CD4-positive, alpha-beta T cell (primary cell): ENCODE measurements around the gene P2RX2. TPM values are rescaled to one million over a fixed set of nuclear protein-coding genes. Genes with fewer than 3 reads are reported as not detected.

ENCODE experiments used
- ATAC-seq: fragments of 200-7000 bp; cut with Tn5 transposase; one replicate; pipeline ENCODE4 v1.10.0; 2022; ENCODE audit warnings: mild to moderate bottlenecking; ENCODE audit not compliant: poor library complexity
- CTCF ChIA-PET: fragments of 350-600 bp; sonication (Branson Sonifier 250); formaldehyde crosslinking; loops from one replicate; lab custom pipeline; 2021; ENCODE audit warnings: antibody characterized with exemption, inconsistent platforms; lab: Charles Lee
- POLR2A ChIA-PET: fragments of 350-600 bp; sonication (Branson Sonifier 250); formaldehyde crosslinking; loops from one replicate; lab custom pipeline; 2021; ENCODE audit warnings: antibody characterized with exemption, inconsistent platforms; lab: Charles Lee
- DNase-seq, 14 experiments: peaks; one replicate each; pipeline ENCODE4 v3.0.0-alpha.2; 2013 to 2020; ENCODE audit warnings: mixed read lengths in 2 of 14
- H3K27ac ChIP-seq, 2 donors: one replicate each; pipeline versions ENCODE4 v1.5.1 to v1.7.0; 2013; ENCODE audit warnings: low read length in 2 of 2, low read depth in 1 of 2, mild to moderate bottlenecking in 1 of 2
- H3K27me3 ChIP-seq, 2 experiments: 1 replicate in 1 of 2; 2 replicates in 1 of 2; pipeline versions ENCODE4 v1.6.1 to v1.7.0; 2013; ENCODE audit warnings: low read length in 2 of 2, control low read depth in 1 of 2, mild to moderate bottlenecking in 1 of 2, moderate library complexity in 1 of 2; ENCODE audit not compliant: insufficient read depth in 2 of 2, control insufficient read depth in 1 of 2
- H3K36me3 ChIP-seq: one replicate; pipeline ENCODE4 v1.6.1; 2013; ENCODE audit warnings: low read length, control low read depth; ENCODE audit not compliant: insufficient read depth
- H3K4me1 ChIP-seq: one replicate; pipeline ENCODE4 v1.6.1; 2013; ENCODE audit warnings: low read length, control low read depth; ENCODE audit not compliant: insufficient read depth
- H3K4me3 ChIP-seq: one replicate; pipeline ENCODE4 v1.5.1; 2013; ENCODE audit warnings: mild to moderate bottlenecking, low read length, moderate library complexity
- H3K9me3 ChIP-seq, 2 experiments: 1 replicate in 1 of 2; 2 replicates in 1 of 2; pipeline versions ENCODE4 v1.6.1 to v1.7.0; 2013; ENCODE audit warnings: low read length in 2 of 2, mild to moderate bottlenecking in 2 of 2, control low read depth in 1 of 2, moderate library complexity in 1 of 2; ENCODE audit not compliant: control insufficient read depth in 1 of 2, insufficient read depth in 1 of 2
- H3K27ac Mint-ChIP-seq: one replicate; pipeline ENCODE4 v1.8.0; 2020; ENCODE audit warnings: mixed read lengths
- H3K27me3 Mint-ChIP-seq: one replicate; pipeline ENCODE4 v1.8.0; 2021; ENCODE audit warnings: mixed read lengths
- H3K36me3 Mint-ChIP-seq: one replicate; pipeline ENCODE4 v1.8.0; 2021; ENCODE audit warnings: low read depth, mixed read lengths
- H3K4me1 Mint-ChIP-seq: one replicate; pipeline ENCODE4 v1.8.0; 2021; ENCODE audit warnings: low read depth, mixed read lengths
- H3K4me3 Mint-ChIP-seq: one replicate; pipeline ENCODE4 v1.8.0; 2020; ENCODE audit warnings: mild to moderate bottlenecking, mixed read lengths
- H3K9me3 Mint-ChIP-seq: one replicate; pipeline ENCODE4 v1.8.0; 2020; ENCODE audit warnings: mixed read lengths
- CTCF ChIP-seq: fragments of 200-600 bp; IDR thresholded peaks from one replicate; pipeline ENCODE4 v1.8.0; 2022; ENCODE audit warnings: antibody characterized with exemption, mild to moderate bottlenecking
- intact Hi-C, 2 experiments: fragments of 100-400 bp; cut with DNase I in 1 of 2; cut with micrococcal nuclease in 1 of 2; formaldehyde crosslinking; loops; one replicate each; pipeline versions ENCODE4 v1.15.1 to v1.9.0; 2023 to 2025; cut with DNase I, micrococcal nuclease
- total RNA-seq, 174 experiments: library from RNA in 2 of 174; stranded (reverse) in 2 of 174; gene quantifications; one replicate each; pipeline ENCODE4 v1.2.3 and lab custom pipeline; 2021 to 2026

Gene P2RX2
- total RNA-seq, 2 experiments from 2014 or later = not detected

- intact Hi-C loops = no loop called here
- Mint-ChIP-seq H3K27ac (no peak overlapping the region), H3K9me3 (no peaks in the 10 kb centered on the region), H3K4me1 (no peaks in the 10 kb centered on the region), H3K4me3 (no peak overlapping the region), H3K27me3 (no peaks in the 10 kb centered on the region), H3K36me3 (peaks cover 28% of the 10 kb centered on the region)
- H3K27ac ChIP-seq = no peak overlapping the region
- H3K27me3 ChIP-seq = no peaks in the 10 kb centered on the region
- no peak overlapping the region for H3K4me3 ChIP-seq
- TF ChIP-seq CTCF = no peak
- H3K4me1 ChIP-seq = no peaks in the 10 kb centered on the region
- H3K9me3 ChIP-seq = peaks cover 0 to 5% of the 10 kb centered on the region in 2 experiments
- DNase-seq = no peak
- ATAC-seq = no peak
- peaks cover 10% of the 10 kb centered on the region for H3K36me3 ChIP-seq
- ChIA-PET CTCF (no interaction called here), POLR2A (no interaction called here)
Measured at GRCh38 chr12:132582582-132583410, 35.8 kb upstream of the P2RX2 start.

GRCh38 chr12:132583411-132583710 is 35.2 kb upstream of the P2RX2 start:
- no peaks in the 10 kb centered on the region for H3K4me1 Mint-ChIP-seq
- no peaks in the 10 kb centered on the region for H3K9me3 Mint-ChIP-seq
- no peak overlapping the region for H3K27ac ChIP-seq
- ATAC-seq (no peak), DNase-seq (no peak)
- ChIA-PET POLR2A (no interaction called here), CTCF (no interaction called here)
- peaks cover 0 to 6% of the 10 kb centered on the region in 2 experiments for H3K9me3 ChIP-seq
- peaks cover 24% of the 10 kb centered on the region for H3K36me3 Mint-ChIP-seq
- intact Hi-C loops = no loop called here
- TF ChIP-seq CTCF = no peak
- no peaks in the 10 kb centered on the region for H3K4me1 ChIP-seq
- H3K4me3 Mint-ChIP-seq = no peak overlapping the region
- no peak overlapping the region for H3K27ac Mint-ChIP-seq
- no peaks in the 10 kb centered on the region for H3K27me3 ChIP-seq
- no peaks in the 10 kb centered on the region for H3K27me3 Mint-ChIP-seq
- peaks cover 8% of the 10 kb centered on the region for H3K36me3 ChIP-seq
- no peak overlapping the region for H3K4me3 ChIP-seq

GRCh38 chr12:132583736-132584135 is 34.8 kb upstream of the P2RX2 start:
- Histone ChIP-seq H3K27me3 (no peaks in the 10 kb centered on the region), H3K4me1 (no peaks in the 10 kb centered on the region), H3K9me3 (peaks cover 0 to 10% of the 10 kb centered on the region in 2 experiments), H3K36me3 (peaks cover 8% of the 10 kb centered on the region), H3K4me3 (no peak overlapping the region), H3K27ac (no peak overlapping the region)
- CTCF ChIA-PET = no interaction called here
- ATAC-seq = no peak
- no peak for DNase-seq
- Mint-ChIP-seq H3K4me1 (no peaks in the 10 kb centered on the region), H3K27me3 (no peaks in the 10 kb centered on the region), H3K9me3 (no peaks in the 10 kb centered on the region), H3K36me3 (peaks cover 20% of the 10 kb centered on the region), H3K27ac (no peak overlapping the region), H3K4me3 (no peak overlapping the region)
- TF ChIP-seq CTCF = no peak
- POLR2A ChIA-PET = no interaction called here
- intact Hi-C loops = no loop called here
